CD4-positive, alpha-beta T cell treated with Interleukin-17A for 1 hour (primary cell): ENCODE measurements around the gene EFNA2.

ENCODE experiments used
- DNase-seq: peaks from one replicate; pipeline ENCODE4 v3.0.0-alpha.2; 2020

The EFNA2 gene

GRCh38 chr19:1272423-1273262, 13.0 kb upstream of the EFNA2 start:
- DNase-seq: no peak

- peak; percentile 12 for DNase-seq
Measured at GRCh38 chr19:1273263-1274041, 12.2 kb upstream of the EFNA2 start.

GRCh38 chr19:1274081-1274851, 11.4 kb upstream of the EFNA2 start:
- no peak for DNase-seq

- no peak for DNase-seq
Measured at GRCh38 chr19:1274852-1275259, 10.8 kb upstream of the EFNA2 start.

GRCh38 chr19:1275260-1275975, 10.3 kb upstream of the EFNA2 start, which contains the start of gene FAM174C:
Gene FAM174C (plus strand): TSS chr19:1275530. CDS start chr19:1275550, 20 bp downstream.
- peak; percentile 97 for DNase-seq

GRCh38 chr19:1275976-1276627, 9.6 kb upstream of the EFNA2 start:
- no peak for DNase-seq

- peak; percentile 37 for DNase-seq
Measured at GRCh38 chr19:1276628-1277022, 9.0 kb upstream of the EFNA2 start.

GRCh38 chr19:1277061-1277460, 8.6 kb upstream of the EFNA2 start:
- no peak for DNase-seq

- no peak for DNase-seq
Measured at GRCh38 chr19:1278074-1278473, 7.6 kb upstream of the EFNA2 start.

- DNase-seq: no peak
Measured at GRCh38 chr19:1278713-1279660, 6.7 kb upstream of the EFNA2 start.

GRCh38 chr19:1279782-1280341, 5.8 kb upstream of the EFNA2 start:
- peak; percentile 83 for DNase-seq

- DNase-seq: no peak
Measured at GRCh38 chr19:1280636-1281568, 4.8 kb upstream of the EFNA2 start.

- DNase-seq: no peak
Measured at GRCh38 chr19:1281569-1282287, 3.9 kb upstream of the EFNA2 start.

GRCh38 chr19:1282588-1283206, 3.0 kb upstream of the EFNA2 start:
- DNase-seq: no peak

GRCh38 chr19:1283207-1283916, 2.3 kb upstream of the EFNA2 start:
- no peak for DNase-seq

- no peak for DNase-seq
Measured at GRCh38 chr19:1283917-1284292, 1.8 kb upstream of the EFNA2 start.

- DNase-seq: no peak
Measured at GRCh38 chr19:1284293-1284978, 1.2 kb upstream of the EFNA2 start.
